HG03108 (cell line): ENCODE measurements around the gene CSDE1.
"Not testable (repeated sequence)": the region's sequence is repeated elsewhere in the genome, so short reads cannot be mapped to it uniquely, and the experiment has no call there.

ENCODE experiments used
- ATAC-seq: cut with Tn5 transposase; IDR thresholded peaks from one replicate; pipeline ENCODE4 v1.9.1; 2021; ENCODE audit warnings: moderate library complexity; ENCODE audit not compliant: unreplicated experiment

The CSDE1 gene

DNA sequence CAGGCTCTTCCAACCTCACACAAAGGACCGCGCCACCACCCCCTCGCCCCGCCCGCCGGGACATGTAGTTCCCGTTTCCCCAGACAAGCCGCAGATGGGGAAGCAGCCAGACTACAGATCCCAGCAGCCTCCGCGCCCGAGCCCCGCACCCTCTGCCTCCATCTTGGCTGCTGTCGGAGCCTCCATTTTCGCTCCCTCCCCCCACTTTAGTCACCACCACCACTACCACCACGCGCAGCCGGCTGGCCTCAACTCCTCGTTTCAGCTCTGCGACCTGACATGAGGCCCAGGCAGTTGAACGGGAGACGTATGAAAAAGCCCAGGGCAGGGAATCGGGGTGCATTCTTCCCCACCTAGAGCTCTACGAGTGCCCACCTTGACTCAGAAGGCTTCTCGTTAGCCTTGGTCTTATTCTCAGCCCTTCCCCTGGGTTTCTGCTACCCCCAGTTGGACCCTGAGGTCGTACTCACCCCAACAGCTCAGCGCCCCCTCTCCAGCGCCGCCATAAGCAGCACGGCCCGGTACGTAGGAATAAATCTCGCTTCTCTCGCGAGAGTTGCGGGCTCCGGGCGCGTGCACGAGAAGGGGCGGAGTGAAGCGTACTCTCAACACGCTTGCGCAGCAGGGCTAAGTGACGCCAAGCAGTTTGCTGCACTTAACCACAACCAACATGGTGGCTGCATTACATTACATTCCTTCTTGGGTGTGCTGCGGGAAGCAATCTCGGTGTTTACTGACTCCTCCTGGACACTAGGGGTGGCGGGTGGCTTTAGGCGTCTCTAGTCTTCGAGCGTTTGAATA, at the start of gene CSDE1:
Gene CSDE1, minus strand, starts transcription at position 530 of the 801 bp plus-strand sequence. CDS start 18,094 bp downstream, outside the sequence.
- ATAC-seq, result peak; percentile 72

GRCh38 chr1:114804449-114804848, 46.7 kb upstream of the CSDE1 start:
- not testable (repeated sequence) for ATAC-seq

GRCh38 chr1:114803001-114803400, 45.2 kb upstream of the CSDE1 start:
- no peak for ATAC-seq

DNA sequence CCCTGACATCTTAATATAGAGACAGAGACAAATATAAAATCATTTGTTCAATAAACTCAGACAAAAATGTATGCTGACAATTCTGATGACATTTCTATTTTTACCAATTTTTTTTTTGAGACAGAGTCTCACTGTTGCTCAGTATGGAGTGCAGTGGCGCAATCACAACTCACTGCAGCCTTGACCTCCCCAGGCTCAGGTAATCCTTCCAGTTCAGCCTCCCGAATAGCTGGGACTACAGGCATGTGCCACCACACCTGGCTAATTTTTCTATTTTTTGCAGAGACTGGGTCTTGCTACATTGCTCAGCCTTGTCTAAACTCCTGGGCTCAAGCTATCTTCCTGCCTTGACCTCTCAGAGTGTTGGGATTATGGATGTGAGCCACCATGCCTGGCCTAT, 36.3 kb upstream of the CSDE1 start:
- ATAC-seq, result no peak

DNA sequence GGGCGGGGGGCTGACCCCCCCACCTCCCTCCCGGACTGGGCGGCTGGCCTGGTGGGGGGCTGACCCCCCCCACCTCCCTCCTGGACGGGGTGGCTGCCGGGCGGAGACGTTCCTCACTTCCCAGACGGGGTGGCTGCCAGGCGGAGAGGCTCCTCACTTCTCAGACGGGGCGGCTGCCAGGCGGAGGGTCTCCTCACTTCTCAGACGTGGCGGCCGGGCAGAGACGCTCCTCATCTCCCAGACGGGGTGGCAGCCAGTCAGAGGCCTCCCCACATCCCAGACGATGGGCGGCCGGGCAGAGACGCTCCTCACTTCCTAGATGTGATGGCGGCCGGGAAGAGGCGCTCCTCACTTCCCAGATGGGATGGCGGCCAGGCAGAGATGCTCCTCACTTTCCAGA, 32.8 kb upstream of the CSDE1 start:
- not testable (repeated sequence) for ATAC-seq

DNA sequence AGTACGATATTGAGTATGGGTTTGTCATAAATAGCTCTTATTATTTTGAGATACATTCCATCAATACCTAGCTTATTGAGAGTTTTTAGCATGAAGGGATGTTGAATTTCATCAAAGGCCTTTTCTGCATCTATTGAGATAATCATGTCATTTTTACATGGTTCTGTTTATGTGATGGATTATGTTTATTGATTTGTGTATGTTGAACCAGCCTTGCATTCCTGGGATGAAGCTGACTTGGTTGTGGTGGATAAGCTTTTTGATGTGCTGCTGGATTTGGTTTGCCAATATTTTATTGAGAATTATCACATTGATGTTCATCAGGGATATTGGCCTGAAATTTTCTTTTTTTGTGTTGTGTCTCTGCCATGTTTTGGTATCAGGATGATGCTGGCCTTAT, 28.7 kb upstream of the CSDE1 start:
- not testable (repeated sequence) for ATAC-seq

DNA sequence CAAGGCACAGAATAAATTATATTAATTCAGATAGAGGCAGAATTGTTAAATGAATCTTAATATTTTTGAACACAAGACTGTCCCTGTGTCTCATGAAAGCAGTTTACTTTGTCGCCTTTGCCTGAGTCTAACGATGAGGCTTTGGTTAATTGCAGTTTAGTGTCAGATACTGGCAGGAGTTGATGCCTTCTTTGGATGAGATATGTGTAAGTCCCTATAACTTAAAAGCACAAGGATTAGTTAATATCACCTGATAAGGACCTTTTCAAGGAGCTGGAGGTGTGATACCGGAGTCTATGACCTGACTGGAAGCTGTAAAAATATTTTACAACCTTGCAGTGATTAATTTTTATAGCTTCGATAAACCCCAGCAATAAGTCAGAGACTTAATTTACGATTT, 24.7 kb upstream of the CSDE1 start:
- ATAC-seq, result no peak

DNA sequence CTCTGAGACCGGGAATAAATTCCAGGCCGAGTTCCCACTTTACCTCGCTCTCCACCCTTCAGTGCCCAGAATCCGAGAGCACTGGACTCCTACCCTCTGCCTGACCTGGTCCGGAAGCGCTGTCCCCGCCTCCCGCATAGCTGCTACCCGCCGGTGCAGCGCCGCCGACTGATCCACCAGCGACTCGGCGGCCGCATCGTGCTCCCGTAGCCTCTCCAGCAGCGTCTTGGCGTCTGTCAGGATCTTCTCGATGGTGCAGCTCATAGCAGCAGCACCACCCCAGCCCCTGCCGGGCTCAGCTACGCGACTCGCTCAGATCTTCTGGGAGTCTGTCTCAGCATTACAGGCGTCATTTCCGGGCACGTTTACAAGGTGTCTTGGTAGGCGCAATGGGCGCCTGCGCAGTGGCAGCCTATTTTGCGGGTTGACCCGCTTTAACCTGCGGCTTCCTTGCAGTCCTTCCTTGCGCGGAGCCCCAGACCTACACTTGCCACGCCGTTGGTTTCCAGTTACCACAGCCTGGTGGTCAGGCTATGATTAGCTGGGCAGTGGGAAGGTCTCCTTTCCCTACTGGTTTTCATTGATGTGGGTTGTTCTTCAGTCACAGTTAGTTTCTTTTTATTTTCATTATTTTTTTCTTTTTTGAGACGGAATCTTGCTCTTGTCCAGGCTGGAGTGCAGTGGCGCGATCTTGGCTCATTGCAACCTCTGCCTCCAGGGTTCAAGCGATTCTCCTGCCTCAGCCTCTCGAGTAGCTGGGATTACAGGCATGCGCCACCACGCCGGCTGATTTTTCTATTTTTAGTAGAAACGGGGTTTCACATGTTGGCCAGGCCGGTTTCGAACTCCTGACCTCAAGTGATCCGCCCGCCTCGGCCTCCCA, 22.8 kb upstream of the CSDE1 start, which contains the start of gene SIKE1:
Gene SIKE1, minus strand, starts transcription at position 342 of the 883 bp plus-strand sequence. Its CDS starts 78 bp downstream, at position 264.
- ATAC-seq, result peak; percentile 99

DNA sequence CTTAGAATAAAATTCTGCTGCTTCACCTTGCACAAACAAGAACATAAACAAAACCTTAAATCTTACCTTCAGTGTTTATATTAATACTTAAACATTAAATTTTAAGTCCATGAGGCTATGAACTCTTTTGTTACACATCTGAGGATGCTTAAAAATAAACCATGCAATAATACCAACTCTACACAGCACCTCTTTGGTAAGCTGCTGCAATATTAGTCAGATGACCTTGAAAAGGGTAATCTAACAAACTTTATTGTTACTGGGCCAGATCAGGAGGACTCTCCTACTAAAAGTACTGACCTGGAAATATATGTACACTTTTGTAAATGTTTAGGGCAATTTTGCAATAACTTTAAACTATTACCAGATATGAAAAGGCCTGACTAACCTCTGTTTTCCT, 21.9 kb upstream of the CSDE1 start:
- ATAC-seq, result no peak

DNA sequence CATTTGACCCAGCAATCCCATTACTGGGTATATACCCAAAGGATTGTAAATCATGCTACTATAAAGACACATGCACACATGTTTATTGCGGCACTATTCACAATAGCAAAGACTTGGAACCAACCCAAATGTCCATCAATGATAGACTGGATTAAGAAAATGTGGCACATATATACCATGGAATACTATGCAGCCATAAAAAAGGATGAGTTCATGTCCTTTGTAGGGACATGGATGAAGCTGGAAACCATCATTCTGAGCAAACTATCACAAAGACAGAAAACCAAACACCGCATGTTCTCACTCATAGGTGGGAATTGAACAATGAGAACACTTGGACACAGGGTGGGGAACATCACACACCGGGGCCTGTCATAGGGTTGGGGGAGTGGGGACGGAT, 18.9 kb upstream of the CSDE1 start:
- not testable (repeated sequence) for ATAC-seq

DNA sequence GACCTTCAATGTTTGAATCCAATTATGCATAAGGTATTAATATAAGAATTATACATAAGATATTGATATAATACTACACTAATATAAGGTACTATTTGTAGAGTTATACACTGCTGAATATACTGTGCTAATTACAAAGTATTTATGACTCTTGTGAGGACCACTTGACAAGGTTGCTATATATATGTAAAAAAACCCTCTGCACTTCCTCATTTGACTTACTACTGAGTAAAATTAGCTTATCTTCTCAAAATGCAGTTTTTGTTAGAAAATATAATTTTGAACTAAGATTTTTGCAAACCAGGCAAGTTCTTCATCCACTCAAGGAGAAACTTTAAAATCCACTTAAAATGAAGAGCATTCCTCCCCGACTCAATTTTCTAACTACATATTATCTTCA, 14.2 kb upstream of the CSDE1 start:
- no peak for ATAC-seq

- no peak for ATAC-seq
Observed at GRCh38 chr1:114770989-114771388, 13.2 kb upstream of the CSDE1 start.

DNA sequence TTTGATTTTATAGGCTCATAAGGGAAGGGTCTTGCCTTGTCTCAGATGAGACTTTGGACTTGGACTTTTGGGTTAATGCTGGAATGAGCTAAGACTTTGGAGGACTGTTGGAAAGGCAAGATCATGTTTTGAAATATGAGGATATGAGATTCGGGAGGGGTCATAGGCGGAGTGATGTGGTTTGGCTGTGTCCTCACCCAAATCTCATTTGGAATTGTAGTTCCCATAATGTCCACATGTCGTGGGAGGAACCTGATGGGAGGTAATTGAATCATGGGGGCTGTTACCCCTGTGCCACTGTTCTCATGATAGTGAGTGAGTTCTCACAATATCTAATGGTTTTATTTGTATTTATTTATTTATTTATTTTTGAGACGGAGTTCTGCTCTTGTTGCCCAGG, 6.9 kb upstream of the CSDE1 start:
- no peak for ATAC-seq

DNA sequence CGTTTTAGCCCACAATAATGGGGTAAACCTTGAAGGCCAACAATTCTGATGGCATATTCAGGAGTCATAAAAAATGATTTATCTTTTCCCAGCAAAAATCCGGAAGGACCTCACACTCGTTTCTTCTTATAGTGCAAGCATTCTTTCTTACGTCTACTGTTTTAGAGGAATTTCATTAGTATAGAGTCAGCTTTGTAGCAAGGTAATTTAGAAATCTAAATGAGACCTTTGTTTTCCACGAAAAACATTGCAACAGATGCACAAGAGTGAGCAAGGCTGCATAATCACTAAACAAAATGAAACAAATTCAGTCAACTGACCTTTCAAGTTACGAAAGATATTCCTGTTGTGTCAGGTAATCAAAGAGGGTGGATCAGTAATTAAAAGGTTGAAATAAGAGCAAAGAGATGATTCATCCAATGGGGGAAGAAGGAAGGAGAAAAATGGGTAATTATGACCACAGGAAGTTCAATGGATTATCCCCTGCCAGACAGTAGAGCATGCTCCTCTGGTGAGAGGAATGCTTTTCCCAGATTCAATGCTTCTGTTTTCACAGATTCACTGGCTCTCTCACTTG, 560 bp upstream of the CSDE1 start:
- no peak for ATAC-seq

DNA sequence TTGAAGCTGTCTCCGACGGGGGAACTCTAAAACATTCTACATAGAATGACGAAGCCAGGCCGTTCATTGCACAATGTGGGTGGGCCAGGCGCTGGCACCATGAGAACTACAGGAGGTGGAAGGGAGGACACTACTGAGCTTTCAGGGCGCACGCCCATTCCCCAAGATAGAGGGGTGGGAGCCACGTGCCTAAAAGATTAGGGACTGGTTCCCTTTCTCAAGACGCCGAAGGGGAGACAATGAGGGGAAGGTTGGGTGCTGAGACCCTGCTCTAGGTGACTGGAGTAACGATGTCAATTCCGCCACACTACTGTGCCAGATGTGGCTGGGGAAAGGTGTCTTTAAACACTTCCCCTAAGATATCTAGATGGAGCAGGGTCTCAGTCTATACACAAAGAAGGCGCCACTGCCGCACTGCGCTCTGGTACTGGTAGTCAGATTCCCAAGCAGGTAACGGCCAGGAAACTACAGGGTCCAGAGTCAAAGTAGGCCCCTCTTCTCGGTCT, 782 bp downstream of the CSDE1 start:
- no peak for ATAC-seq

GRCh38 chr1:114756009-114756892, 1.5 kb downstream of the CSDE1 start:
- ATAC-seq, result peak; percentile 37

DNA sequence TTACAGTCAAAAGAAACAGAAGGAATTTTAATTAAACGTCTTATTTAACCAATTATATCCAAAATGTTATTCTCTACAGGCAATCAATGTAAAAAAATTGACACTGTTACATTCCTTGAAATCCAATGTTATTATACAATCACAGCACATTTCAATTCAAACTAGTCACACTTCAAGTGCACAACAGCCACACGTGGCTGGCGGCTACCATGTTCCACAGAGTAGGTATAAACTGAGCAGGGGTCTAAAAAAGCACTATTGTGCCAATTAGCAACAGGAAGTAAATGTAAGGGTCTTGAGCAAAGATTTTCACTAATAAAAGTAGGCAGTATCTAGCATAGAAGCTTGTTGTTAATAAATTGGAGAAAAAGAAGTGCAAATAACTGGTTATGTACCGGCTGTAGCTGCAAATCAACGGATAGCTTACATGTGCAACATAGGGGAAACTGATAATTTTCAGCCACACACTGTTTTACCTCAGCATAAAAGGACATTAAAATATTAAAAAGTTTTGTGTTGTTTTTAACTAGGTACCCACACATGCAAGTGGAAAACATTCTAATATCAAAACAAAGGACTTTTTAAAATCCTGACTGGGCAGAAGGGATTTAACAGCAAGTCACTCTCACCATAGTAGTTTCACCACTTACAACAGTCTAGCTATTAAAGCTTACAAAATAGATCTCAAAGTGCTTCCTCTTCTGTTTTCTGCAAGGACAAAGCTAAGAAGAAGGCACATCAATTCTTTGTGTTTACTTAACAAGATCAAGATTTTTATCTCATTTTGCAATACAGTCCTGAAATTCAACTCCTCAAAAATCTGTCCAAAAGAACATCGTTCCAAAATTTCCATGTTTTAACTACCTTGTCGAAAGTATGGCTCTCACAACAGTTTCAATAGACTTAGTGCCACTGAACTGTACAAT, 2.5 kb downstream of the CSDE1 start:
- ATAC-seq, result no peak

DNA sequence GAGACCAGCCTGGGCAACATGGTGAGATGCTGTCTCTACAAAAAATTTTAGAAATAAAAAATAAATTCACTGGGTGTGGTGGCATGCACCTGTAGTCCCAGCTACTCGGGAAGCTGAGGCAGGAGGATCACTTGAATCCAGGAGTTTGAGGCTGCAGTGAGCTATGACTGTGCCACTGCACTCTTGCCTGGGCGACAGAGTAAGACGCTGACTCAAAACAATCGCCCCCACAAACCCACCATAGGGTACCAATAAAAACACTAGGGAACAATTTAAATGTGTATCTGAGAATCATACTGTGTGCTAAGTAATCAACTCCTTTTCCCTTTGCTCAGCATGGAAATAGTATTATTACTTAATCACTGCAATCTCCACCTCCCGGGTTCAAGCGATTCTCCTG, 4.1 kb downstream of the CSDE1 start:
- not testable (repeated sequence) for ATAC-seq

GRCh38 chr1:114753143-114753542, 4.6 kb downstream of the CSDE1 start:
- ATAC-seq, result no peak
